ENCODE results near the gene MPPED1.

- TF ChIP-seq, protein P1, sequence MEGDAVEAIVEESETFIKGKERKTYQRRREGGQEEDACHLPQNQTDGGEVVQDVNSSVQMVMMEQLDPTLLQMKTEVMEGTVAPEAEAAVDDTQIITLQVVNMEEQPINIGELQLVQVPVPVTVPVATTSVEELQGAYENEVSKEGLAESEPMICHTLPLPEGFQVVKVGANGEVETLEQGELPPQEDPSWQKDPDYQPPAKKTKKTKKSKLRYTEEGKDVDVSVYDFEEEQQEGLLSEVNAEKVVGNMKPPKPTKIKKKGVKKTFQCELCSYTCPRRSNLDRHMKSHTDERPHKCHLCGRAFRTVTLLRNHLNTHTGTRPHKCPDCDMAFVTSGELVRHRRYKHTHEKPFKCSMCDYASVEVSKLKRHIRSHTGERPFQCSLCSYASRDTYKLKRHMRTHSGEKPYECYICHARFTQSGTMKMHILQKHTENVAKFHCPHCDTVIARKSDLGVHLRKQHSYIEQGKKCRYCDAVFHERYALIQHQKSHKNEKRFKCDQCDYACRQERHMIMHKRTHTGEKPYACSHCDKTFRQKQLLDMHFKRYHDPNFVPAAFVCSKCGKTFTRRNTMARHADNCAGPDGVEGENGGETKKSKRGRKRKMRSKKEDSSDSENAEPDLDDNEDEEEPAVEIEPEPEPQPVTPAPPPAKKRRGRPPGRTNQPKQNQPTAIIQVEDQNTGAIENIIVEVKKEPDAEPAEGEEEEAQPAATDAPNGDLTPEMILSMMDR (IDR thresholded peaks at IDR 0.05), result no peak
- no peak for TF ChIP-seq ZFX (IDR thresholded peaks at IDR 0.05; ENCODE audit: borderline replicate concordance)
Measured at GRCh38 chr22:43515411-43515810, 103.6 kb downstream of the MPPED1 start.
